DOHH2 (cell line): ENCODE measurements around the gene JKAMP.

Experiments used
- EZH2phosphoT487 ChIP-seq: fragments of 200-600 bp; sonication (generic); IDR thresholded peaks from 2 replicates; pipeline ENCODE4 v1.6.1; 2017; ENCODE audit warnings: borderline replicate concordance, mild to moderate bottlenecking, antibody characterized with exemption, low read length, moderate library complexity, mixed read lengths
- TF ChIP-seq, protein P1 (sequence below): fragments of 200-600 bp; sonication (generic); IDR thresholded peaks from one replicate; pipeline ENCODE4 v1.5.1; 2014; ENCODE audit warnings: antibody characterized with exemption, mild to moderate bottlenecking, low read depth, low read length; ENCODE audit not compliant: poor library complexity, severe bottlenecking

DNA sequence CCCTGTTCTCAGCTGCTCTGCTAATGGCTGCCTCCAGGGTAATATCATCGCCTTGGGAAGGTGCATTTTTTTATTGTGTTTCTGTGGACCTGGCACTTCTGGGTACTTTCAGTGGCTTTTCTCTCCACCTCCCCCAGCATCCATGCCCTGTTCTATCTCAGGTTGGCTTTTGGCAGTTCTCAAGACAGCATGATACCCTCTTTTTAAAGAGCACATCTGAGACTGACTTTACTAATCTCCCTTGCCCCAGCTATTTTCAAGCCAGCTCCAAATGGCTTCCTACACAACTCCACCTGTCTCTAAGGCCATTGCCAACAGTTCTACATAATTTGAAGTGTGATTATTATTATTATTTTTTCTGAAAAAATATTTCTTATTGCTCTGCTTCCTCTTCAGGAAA, 53.2 kb downstream of the JKAMP start:
- TF ChIP-seq, protein P1, sequence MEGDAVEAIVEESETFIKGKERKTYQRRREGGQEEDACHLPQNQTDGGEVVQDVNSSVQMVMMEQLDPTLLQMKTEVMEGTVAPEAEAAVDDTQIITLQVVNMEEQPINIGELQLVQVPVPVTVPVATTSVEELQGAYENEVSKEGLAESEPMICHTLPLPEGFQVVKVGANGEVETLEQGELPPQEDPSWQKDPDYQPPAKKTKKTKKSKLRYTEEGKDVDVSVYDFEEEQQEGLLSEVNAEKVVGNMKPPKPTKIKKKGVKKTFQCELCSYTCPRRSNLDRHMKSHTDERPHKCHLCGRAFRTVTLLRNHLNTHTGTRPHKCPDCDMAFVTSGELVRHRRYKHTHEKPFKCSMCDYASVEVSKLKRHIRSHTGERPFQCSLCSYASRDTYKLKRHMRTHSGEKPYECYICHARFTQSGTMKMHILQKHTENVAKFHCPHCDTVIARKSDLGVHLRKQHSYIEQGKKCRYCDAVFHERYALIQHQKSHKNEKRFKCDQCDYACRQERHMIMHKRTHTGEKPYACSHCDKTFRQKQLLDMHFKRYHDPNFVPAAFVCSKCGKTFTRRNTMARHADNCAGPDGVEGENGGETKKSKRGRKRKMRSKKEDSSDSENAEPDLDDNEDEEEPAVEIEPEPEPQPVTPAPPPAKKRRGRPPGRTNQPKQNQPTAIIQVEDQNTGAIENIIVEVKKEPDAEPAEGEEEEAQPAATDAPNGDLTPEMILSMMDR, result no peak
- no peak for TF ChIP-seq EZH2phosphoT487
